Measurements from ENCODE around the gene WBP11.

DNA sequence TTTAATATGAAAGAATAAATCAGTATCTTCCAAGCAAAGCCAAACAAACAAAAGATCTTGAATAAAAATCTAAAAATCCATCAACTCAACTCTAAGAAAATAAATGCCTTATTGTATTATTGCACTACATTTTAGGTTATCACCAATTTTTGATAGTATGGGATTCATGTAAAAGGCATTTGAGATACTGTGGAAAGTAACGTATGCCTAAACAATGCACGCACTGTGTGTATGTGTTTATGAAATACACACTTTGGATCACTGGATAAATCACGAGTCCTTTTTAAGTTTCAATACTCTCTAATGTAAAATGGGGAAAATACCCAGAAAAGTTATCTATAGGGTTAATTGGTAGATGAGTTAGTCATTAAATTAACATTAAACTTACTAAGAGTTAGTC lies 17.7 kb downstream of the WBP11 start:
- TF ChIP-seq, protein P1, sequence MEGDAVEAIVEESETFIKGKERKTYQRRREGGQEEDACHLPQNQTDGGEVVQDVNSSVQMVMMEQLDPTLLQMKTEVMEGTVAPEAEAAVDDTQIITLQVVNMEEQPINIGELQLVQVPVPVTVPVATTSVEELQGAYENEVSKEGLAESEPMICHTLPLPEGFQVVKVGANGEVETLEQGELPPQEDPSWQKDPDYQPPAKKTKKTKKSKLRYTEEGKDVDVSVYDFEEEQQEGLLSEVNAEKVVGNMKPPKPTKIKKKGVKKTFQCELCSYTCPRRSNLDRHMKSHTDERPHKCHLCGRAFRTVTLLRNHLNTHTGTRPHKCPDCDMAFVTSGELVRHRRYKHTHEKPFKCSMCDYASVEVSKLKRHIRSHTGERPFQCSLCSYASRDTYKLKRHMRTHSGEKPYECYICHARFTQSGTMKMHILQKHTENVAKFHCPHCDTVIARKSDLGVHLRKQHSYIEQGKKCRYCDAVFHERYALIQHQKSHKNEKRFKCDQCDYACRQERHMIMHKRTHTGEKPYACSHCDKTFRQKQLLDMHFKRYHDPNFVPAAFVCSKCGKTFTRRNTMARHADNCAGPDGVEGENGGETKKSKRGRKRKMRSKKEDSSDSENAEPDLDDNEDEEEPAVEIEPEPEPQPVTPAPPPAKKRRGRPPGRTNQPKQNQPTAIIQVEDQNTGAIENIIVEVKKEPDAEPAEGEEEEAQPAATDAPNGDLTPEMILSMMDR (conservative IDR thresholded peaks at IDR 0.05; ENCODE audit: low read depth, low read length): no peak
- no peak for TF ChIP-seq EZH2 (IDR thresholded peaks at IDR 0.05; ENCODE audit: borderline replicate concordance, low read depth, low read length, poor library complexity, severe bottlenecking)
